ENCODE measurements around the gene COL6A1.

DNA sequence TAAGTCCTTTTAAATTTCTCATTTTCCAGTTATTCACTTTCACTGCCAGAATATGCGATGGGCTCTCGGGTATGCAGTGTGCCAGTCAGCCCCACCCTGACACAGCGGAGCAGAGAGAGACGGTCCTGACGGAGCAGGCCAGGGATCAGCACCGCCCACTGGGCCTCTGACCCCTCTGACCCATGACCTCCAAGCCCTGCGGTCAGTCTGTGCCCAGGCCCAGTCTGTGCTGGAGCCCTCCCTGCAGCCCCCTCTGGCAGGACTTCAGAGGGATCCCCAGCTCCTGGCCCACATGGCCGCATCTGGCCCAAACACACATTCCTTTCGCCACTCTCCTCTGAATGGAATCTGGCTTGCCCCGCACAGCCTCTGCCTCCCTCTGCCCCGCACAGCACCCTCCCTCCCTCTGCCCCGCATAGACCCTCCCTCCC lies 72.9 kb downstream of the COL6A1 start:
- no peak for TF ChIP-seq SIN3A (IDR thresholded peaks at IDR 0.05; ENCODE audit: borderline replicate concordance, insufficient read depth, low read length)
- TF ChIP-seq POLR2AphosphoS5 (IDR thresholded peaks at IDR 0.05; ENCODE audit: low read depth, low read length), result no peak
- TF ChIP-seq TAF1 (IDR thresholded peaks at IDR 0.05; ENCODE audit: borderline replicate concordance, insufficient read depth, low read length), result no peak
- TF ChIP-seq, protein P1, sequence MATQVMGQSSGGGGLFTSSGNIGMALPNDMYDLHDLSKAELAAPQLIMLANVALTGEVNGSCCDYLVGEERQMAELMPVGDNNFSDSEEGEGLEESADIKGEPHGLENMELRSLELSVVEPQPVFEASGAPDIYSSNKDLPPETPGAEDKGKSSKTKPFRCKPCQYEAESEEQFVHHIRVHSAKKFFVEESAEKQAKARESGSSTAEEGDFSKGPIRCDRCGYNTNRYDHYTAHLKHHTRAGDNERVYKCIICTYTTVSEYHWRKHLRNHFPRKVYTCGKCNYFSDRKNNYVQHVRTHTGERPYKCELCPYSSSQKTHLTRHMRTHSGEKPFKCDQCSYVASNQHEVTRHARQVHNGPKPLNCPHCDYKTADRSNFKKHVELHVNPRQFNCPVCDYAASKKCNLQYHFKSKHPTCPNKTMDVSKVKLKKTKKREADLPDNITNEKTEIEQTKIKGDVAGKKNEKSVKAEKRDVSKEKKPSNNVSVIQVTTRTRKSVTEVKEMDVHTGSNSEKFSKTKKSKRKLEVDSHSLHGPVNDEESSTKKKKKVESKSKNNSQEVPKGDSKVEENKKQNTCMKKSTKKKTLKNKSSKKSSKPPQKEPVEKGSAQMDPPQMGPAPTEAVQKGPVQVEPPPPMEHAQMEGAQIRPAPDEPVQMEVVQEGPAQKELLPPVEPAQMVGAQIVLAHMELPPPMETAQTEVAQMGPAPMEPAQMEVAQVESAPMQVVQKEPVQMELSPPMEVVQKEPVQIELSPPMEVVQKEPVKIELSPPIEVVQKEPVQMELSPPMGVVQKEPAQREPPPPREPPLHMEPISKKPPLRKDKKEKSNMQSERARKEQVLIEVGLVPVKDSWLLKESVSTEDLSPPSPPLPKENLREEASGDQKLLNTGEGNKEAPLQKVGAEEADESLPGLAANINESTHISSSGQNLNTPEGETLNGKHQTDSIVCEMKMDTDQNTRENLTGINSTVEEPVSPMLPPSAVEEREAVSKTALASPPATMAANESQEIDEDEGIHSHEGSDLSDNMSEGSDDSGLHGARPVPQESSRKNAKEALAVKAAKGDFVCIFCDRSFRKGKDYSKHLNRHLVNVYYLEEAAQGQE (IDR thresholded peaks at IDR 0.05; ENCODE audit: insufficient read depth in 1 of 2, low read depth in 2 of 2, low read length in 2 of 2), result no peak

Measured in PFSK-1 (cell line).